GM19455 (cell line): Measurements from ENCODE around the gene SOHLH1.

Experiments
- ATAC-seq: cut with Tn5 transposase; IDR thresholded peaks from one replicate; pipeline ENCODE4 v1.9.1; 2021; ENCODE audit not compliant: unreplicated experiment

SOHLH1 gene

GRCh38 chr9:135662758-135663450, 36.4 kb downstream of the SOHLH1 start, which contains the start of gene LCN9:
Gene LCN9 (plus strand): TSS chr9:135663309. CDS start chr9:135663322, 13 bp downstream.
- no peak for ATAC-seq

- ATAC-seq: no peak
These were observed 37.3 kb downstream of the SOHLH1 start for GRCh38 chr9:135661816-135662560.

- no peak for ATAC-seq
These were observed 38.9 kb downstream of the SOHLH1 start for GRCh38 chr9:135660407-135660806.

- no peak for ATAC-seq
These were observed 40.0 kb downstream of the SOHLH1 start for GRCh38 chr9:135659252-135659651.

GRCh38 chr9:135657416-135657815, 41.9 kb downstream of the SOHLH1 start:
- ATAC-seq: no peak

- no peak for ATAC-seq
These were observed 44.0 kb downstream of the SOHLH1 start for GRCh38 chr9:135655317-135655716.

GRCh38 chr9:135650408-135650807, 48.9 kb downstream of the SOHLH1 start:
- no peak for ATAC-seq

- ATAC-seq: no peak
These were observed 49.8 kb downstream of the SOHLH1 start for GRCh38 chr9:135649508-135649907.

- ATAC-seq: no peak
These were observed 50.5 kb downstream of the SOHLH1 start for GRCh38 chr9:135648494-135649410.

- ATAC-seq: no peak
These were observed 51.4 kb downstream of the SOHLH1 start for GRCh38 chr9:135647884-135648283.

- no peak for ATAC-seq
These were observed 54.6 kb downstream of the SOHLH1 start for GRCh38 chr9:135644631-135645218.
